Neutrophil (primary cell): ENCODE data around the gene G3BP1.
"Not testable (repeated sequence)": the region's sequence is repeated elsewhere in the genome, so short reads cannot be mapped to it uniquely, and the experiment has no call there.

ENCODE experiments used
- H3K27ac ChIP-seq: fragments of 200-600 bp; sonication (generic); 2 replicates; pipeline ENCODE4 v1.5.1; 2016; ENCODE audit warnings: mild to moderate bottlenecking, moderate library complexity
- H3K27me3 ChIP-seq: fragments of 200-600 bp; sonication (generic); 2 replicates; pipeline ENCODE4 v1.6.0; 2016; ENCODE audit warnings: mild to moderate bottlenecking
- H3K36me3 ChIP-seq: fragments of 200-600 bp; sonication (generic); 2 replicates; pipeline ENCODE4 v1.5.1; 2017
- H3K4me1 ChIP-seq, 2 experiments: fragments of 200-600 bp in 1 of 2; sonication (generic) in 1 of 2; 1 replicate in 1 of 2; 2 replicates in 1 of 2; pipeline versions ENCODE4 v1.5.1 to v1.6.1; 2013 to 2016; ENCODE audit warnings: low read depth in 1 of 2, low read length in 1 of 2, mild to moderate bottlenecking in 1 of 2, moderate library complexity in 1 of 2; ENCODE audit not compliant: control insufficient read depth in 1 of 2, insufficient read depth in 1 of 2
- H3K4me3 ChIP-seq, 2 experiments: fragments of 200-600 bp in 1 of 2; sonication (generic) in 1 of 2; 1 replicate in 1 of 2; 2 replicates in 1 of 2; pipeline ENCODE4 v1.5.1; 2013 to 2016; ENCODE audit warnings: low read depth in 1 of 2, low read length in 1 of 2, mild to moderate bottlenecking in 1 of 2, moderate library complexity in 1 of 2
- H3K9me3 ChIP-seq: fragments of 200-600 bp; sonication (generic); 2 replicates; pipeline ENCODE4 v1.5.1; 2016
- TF ChIP-seq, protein P1 (sequence below): fragments of 200-600 bp; sonication (generic); IDR thresholded peaks from 2 replicates; pipeline ENCODE4 v1.5.1; 2016; ENCODE audit warnings: antibody characterized with exemption

The G3BP1 gene

DNA sequence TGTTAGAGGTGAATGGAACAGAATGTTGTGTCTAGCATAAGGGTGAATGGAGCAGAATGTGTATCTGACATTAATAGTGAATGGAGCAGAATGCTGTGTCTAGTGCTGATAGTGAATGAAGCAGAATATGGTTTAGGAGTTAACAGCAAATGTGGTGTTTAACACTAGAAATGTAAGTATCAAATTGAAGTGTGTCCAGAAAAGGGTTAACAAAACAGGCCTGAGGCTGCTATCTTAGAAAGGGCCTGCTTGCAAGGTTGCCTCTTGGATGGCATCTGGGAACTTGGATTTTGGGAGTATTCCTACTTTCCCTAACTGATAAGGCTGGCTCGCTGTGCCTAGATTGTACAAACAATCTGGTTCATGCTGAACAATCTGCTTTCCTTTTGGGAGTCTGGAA lies 76.1 kb downstream of the G3BP1 start:
- Histone ChIP-seq H3K27ac (no peak overlapping the region), H3K4me1 (no peaks in the 10 kb centered on the region), H3K27me3 (no peaks in the 10 kb centered on the region), H3K9me3 (no peaks in the 10 kb centered on the region), H3K4me3 (no peak overlapping the region), H3K36me3 (no peaks in the 10 kb centered on the region)
- TF ChIP-seq, protein P1, sequence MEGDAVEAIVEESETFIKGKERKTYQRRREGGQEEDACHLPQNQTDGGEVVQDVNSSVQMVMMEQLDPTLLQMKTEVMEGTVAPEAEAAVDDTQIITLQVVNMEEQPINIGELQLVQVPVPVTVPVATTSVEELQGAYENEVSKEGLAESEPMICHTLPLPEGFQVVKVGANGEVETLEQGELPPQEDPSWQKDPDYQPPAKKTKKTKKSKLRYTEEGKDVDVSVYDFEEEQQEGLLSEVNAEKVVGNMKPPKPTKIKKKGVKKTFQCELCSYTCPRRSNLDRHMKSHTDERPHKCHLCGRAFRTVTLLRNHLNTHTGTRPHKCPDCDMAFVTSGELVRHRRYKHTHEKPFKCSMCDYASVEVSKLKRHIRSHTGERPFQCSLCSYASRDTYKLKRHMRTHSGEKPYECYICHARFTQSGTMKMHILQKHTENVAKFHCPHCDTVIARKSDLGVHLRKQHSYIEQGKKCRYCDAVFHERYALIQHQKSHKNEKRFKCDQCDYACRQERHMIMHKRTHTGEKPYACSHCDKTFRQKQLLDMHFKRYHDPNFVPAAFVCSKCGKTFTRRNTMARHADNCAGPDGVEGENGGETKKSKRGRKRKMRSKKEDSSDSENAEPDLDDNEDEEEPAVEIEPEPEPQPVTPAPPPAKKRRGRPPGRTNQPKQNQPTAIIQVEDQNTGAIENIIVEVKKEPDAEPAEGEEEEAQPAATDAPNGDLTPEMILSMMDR, result no peak

DNA sequence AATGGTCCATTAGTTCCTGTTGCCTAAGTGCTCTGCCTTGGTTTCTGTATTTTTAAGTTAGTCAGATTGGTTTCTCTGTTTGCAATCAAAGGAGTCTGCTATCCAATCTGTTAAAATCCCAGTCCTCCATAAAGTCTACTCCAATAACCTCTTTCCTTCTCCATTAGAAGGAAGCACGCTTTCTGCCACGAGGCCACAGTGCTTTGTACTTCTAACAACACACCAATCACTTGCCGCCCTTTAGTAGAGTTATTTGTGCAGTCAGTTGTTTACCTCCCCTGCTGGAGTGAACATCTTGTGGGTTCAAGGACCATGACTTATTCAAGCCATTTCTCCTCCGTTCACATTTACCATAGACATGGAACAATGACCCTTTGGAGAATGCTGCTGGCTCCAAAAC lies 83.9 kb downstream of the G3BP1 start:
- no peaks in the 10 kb centered on the region for H3K4me1 ChIP-seq
- TF ChIP-seq, protein P1, result no peak
- no peak overlapping the region for H3K4me3 ChIP-seq
- H3K27me3 ChIP-seq, result no peaks in the 10 kb centered on the region
- no peak overlapping the region for H3K27ac ChIP-seq
- no peaks in the 10 kb centered on the region for H3K36me3 ChIP-seq
- no peaks in the 10 kb centered on the region for H3K9me3 ChIP-seq

DNA sequence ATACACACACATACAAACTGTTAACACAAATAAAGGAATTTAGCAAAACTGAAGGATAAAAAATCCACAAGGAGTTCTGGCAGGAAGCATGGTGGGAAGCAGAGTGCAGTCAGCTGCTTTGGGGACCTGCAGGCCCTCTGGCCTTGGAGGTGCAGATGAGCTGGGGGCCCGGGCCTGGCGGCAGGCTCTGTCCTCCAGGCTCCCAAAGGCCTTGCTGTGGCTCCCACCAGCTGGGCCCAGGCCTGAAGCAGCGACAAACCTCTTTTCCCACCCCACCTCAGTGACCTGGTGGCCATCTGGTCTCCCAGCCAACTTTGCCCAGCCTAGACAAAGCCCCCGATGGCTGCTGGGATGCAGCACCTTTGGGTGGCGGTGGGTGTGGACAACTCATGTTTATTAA lies 85.1 kb downstream of the G3BP1 start:
- H3K4me3 ChIP-seq, result no peak overlapping the region

DNA sequence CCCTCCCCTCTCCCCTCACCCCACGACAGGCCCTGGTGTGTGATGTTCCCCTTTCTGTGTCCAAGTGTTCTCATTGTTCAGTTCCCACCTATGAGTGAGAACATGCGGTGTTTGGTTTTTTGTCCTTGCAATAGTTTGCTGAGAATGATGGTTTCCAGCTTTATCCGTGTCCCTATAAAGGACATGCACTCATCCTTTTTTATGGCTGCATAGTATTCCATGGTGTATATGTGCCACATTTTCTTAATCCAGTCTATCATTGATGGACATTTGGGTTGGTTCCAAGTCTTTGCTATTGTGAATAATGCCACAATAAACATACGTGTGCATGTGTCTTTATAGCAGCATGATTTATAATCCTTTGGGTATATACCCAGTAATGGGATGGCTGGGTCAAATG lies 89.1 kb downstream of the G3BP1 start:
- not testable (repeated sequence) for H3K4me3 ChIP-seq, H3K27me3 ChIP-seq, H3K4me1 ChIP-seq, H3K9me3 ChIP-seq, H3K27ac ChIP-seq, H3K36me3 ChIP-seq

More for the DNA sequence above, 85.1 kb downstream of the G3BP1 start:
- Histone ChIP-seq H3K36me3 (no peaks in the 10 kb centered on the region), H3K9me3 (no peaks in the 10 kb centered on the region), H3K27me3 (no peaks in the 10 kb centered on the region), H3K4me1 (no peaks in the 10 kb centered on the region), H3K27ac (no peak overlapping the region)
- TF ChIP-seq, protein P1, result no peak
